GM12873 (cell line): ENCODE measurements around the gene THSD4.

Source experiments
- TF ChIP-seq, protein P1 (sequence below): IDR thresholded peaks from 2 replicates; pipeline ENCODE4 v1.5.1; 2012; ENCODE audit warnings: low read depth, mild to moderate bottlenecking, moderate library complexity, low read length, control low read depth; ENCODE audit not compliant: insufficient read depth; ENCODE audit errors: missing control alignments

Gene THSD4

DNA sequence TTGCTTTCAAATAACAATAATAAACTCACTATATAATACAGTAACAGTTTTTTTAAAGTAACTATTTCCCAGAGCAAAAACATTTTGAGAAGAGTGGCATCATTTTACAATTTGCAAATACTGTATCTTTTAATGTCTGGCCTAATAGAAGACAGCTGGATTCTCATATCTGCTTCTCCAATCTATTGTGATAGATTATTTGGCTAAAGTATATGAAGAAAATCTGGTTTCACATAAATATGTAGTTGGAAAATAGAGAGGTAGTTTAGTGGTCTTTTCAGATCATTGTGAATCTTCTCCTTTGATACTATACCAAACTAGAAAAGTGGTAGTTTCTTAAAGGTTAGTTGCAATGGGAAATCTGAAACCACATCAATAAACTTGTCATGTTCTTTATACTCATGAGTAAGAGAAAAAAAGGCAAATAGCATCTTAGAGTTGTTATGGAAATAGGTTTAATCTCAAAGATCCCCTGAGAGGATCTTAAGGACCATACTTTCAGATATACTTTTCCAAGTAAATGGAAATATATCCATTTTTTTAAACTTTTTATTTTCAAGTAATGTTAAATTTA is 570.2 kb downstream of the THSD4 start:
- TF ChIP-seq, protein P1, sequence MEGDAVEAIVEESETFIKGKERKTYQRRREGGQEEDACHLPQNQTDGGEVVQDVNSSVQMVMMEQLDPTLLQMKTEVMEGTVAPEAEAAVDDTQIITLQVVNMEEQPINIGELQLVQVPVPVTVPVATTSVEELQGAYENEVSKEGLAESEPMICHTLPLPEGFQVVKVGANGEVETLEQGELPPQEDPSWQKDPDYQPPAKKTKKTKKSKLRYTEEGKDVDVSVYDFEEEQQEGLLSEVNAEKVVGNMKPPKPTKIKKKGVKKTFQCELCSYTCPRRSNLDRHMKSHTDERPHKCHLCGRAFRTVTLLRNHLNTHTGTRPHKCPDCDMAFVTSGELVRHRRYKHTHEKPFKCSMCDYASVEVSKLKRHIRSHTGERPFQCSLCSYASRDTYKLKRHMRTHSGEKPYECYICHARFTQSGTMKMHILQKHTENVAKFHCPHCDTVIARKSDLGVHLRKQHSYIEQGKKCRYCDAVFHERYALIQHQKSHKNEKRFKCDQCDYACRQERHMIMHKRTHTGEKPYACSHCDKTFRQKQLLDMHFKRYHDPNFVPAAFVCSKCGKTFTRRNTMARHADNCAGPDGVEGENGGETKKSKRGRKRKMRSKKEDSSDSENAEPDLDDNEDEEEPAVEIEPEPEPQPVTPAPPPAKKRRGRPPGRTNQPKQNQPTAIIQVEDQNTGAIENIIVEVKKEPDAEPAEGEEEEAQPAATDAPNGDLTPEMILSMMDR = no peak

DNA sequence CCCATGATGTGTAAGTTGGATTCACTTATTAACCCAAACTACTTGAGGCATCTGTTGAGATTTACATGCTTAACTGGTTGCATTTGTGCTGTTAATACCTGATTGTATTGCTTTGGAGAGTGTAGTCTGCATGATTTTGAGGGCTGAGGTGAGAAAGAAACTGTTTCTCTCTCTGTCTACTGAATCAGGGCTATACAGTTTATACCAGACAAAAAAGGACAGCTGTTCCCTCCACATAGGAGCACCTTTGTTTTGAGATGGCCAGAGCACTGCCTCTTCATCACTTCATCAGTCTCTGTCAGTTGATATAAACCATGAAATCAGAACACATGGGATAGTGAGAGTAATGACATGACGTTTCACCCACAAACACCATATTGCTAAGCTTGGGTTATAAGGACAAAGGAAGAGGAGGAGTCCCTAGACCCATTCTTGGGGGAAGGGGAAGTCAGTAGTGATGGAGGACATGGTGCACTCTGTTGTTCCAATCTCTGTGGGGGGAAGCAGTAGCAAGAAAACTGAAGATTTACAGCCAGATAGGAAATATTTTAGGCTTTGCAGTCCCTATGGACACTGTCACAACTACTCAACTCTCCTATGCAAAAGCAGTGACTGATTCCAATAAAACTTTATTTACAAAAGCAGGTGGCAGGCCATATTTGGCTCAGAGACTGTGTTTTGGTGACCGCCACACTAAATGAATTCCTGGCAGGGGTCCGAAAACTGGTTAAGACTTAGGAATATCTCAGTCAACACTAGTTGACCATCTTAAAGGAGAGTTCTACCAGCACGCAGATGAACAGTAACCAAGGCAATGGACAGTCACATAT is 571.2 kb downstream of the THSD4 start:
- TF ChIP-seq, protein P1 = no peak

DNA sequence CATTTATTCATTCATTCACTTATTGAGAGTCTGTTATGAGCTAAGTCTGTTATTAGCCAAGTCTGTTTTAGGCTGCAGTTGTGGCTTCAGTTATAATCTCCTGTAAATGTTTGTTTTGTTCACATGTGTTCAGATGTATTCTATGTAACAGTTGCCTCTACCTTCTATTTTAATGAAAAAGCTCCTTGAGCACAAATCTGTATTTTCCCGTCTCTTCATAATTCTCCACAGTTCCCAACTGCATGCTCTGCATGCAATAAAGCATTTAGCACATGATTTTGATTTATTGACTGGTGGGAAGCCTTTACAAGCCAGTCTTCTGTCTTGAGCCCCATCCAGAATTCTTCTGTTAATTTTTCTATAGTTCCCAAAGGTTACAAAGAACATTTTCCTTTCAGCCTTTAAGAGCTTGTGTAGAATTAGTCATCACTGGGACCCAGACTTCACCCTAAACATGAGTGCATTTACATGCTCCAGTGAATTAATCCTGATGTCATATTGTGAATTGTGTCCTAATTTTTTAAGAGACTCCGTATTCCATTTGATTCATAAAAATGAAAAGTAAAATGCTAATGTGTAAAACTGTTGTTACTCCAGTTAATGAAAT is 572.7 kb downstream of the THSD4 start:
- TF ChIP-seq, protein P1 = no peak

DNA sequence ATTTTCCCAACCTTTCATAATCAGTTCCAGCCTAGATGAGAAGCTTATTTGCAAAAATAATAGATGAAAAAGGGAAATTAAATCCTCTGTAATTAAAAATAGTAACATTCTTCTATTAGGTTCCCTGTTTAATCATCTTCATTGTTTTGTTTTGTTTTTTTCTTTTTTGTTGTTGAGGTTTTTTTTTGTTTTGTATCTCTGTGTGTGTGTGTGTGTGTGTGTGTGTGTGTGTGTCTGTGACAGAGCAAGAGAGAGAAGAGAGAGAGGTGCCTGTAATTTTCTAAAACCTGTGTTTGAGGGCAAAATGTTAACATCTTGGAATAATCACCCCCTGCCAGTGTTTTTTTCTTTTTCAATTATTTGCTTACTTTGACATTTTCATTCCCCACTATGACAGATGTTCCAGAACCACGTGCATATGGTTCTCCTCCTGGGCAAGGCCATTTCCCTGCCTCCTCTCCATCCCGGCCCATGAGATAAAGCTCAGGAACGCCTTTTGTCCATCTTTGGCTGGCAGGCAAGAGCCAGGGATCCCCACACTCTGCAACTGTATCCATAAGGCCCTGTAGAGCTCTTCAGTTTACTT is 573.3 kb downstream of the THSD4 start:
- TF ChIP-seq, protein P1 = no peak

DNA sequence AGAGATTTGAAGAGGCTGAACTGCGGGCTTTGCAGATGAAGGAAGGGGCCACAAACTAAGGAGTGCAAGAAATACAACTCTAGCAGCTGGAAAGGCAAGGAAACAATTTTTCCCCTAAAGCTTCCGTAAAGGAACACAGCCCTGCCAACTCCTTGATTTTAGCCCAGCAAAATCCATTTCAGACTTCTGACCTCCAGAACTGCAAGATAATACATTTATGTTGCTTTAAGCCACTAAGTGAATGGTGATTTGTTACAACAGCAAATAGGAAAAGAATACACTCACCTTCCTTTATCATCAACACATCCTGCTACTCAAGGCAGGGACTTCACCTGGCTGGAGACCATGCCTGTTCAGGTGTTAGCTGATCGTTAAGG is 575.8 kb downstream of the THSD4 start:
- TF ChIP-seq, protein P1 = no peak

DNA sequence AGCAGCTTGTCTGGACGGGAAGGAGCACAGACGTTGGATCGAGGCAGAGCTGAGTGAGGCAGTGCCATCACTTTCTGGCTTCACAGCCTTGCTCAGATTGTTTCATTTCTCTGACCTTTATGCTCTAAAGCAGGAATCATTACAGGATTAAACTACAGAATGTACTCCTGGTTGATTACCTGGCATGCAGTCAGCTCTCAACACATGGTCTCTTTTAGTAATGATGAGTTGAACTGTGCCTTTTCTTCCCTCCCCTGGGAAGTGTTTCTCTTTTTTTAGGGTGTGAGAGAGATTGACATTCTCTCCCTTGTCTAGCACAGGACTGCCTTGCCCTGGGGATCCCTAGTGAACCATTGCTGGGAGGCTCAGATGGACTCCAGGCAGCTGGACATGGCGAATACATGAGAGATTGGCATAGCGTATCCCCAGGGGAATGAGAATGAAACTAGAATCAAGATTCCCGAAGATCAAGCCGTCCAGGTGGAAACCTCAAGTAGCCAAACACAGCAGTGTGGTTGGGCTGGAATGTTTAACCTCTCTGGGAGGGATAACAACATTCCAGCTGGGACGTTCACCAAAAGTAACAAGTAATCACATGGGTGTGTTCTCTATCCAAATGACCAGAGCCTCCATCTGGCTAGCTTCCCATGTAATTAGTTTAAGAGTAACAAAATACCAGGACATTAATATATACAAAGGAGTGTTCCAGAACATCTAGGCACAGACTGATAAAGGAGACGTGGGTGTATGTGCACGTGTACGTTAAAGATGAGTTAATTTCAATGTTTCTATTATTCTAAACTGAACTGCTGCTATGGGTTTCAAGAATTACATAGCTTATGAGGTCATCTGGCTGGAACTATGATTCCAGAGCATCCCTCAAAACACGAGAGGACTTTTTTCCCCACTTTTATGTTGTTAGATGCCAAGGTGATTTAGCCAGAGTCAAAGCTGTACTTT is 576.5 kb downstream of the THSD4 start:
- TF ChIP-seq, protein P1 = no peak
